ENCODE data around the gene IFIT3. TPM values are rescaled to one million over a fixed set of nuclear protein-coding genes. Genes with fewer than 3 reads are reported as not detected.

Gene IFIT3
- total and polyA plus RNA-seq, 7 experiments from 2014 or later: 1.8 to 22.3 (median 4.1) TPM

DNA sequence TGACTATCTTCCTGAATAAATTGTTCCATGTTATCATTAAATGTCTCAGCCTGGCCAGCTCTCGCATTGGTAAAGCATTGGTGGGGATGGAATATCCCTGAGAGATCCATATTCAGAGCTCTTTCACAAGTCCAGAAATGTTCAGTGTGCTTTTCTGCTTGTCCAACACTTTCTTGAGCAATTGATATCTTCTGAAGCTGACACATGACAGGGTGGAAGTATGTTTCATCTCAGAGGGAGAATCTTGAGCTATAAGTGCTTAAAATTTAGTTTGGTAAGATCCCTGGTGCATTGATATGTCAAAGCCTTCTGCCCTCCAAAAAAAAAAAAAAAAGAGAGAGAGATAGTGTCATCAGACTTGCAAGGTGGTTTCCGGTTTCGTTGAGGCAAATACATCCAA, 7.4 kb downstream of the IFIT3 start:
- peak overlapping the region in 7 of 9 donors; percentile 6 to 95 (median 76) for H3K27ac Mint-ChIP-seq
- ChIA-PET POLR2A (interaction anchor here (0.6 kb wide), 1 partner anchor 34 kb away, joined by 3 read pairs; no protein-coding TSS in a partner anchor), CTCF (no interaction called here)
- intact Hi-C loops (cut with micrococcal nuclease): no loop called here
- H3K4me3 Mint-ChIP-seq: peak overlapping the region in 7 of 10 donors; percentile 23 to 78 (median 48)
- Histone ChIP-seq H3K9me3 (ENCODE audit: control insufficient read depth in 2 of 3, low read length in 3 of 3) (no peaks in the 10 kb centered on the region), H3K27ac (ENCODE audit: low read depth, low read length) (no peak overlapping the region), H3K4me1 (ENCODE audit: control insufficient read depth in 2 of 2, insufficient read depth in 2 of 2, low read length in 2 of 2) (peaks cover 28 to 52% of the 10 kb centered on the region in 2 donors), H3K4me3 (ENCODE audit: low read length) (no peak overlapping the region), H3K36me3 (ENCODE audit: control insufficient read depth in 2 of 3, insufficient read depth in 3 of 3, low read length in 3 of 3) (peaks cover 0 to 7% (median 5%) of the 10 kb centered on the region in 3 experiments), H3K27me3 (ENCODE audit: control insufficient read depth in 2 of 2, insufficient read depth in 2 of 2, low read length in 2 of 2) (no peaks in the 10 kb centered on the region)
- ATAC-seq (no peak), DNase-seq (no peak)
- H3K9me3 Mint-ChIP-seq: peaks cover 0 to 2% (median 0%) of the 10 kb centered on the region in 11 donors
- H3K36me3 Mint-ChIP-seq: peaks cover 14 to 51% (median 21%) of the 10 kb centered on the region in 5 donors
- H3K4me1 Mint-ChIP-seq: peaks cover 17 to 71% (median 66%) of the 10 kb centered on the region in 7 donors
- H3K27me3 Mint-ChIP-seq: peaks cover 0 to 38% (median 0%) of the 10 kb centered on the region in 5 donors

DNA sequence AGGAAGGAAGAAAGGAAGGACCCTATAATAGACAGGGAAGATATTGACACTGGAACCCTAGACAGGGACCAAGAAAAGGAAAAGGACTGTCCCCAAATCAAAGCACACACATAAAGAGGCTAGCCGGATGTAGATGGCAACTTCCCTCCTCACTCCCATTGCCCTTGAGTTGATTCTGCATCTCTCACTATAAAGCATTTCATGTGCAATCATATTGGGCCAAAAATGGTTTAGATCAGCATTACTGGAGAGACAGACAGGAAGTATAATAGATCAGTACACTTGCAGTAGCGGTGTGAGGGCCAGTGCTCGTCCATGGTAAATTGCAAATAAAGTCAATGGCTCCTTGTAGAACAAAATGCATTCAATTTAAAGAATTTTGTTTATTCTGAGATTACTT, 8.4 kb downstream of the IFIT3 start:
- H3K36me3 ChIP-seq (ENCODE audit: control insufficient read depth in 2 of 3, insufficient read depth in 3 of 3, low read length in 3 of 3): peaks cover 0 to 7% (median 5%) of the 10 kb centered on the region in 3 experiments
- peaks cover 28 to 44% of the 10 kb centered on the region in 2 donors for H3K4me1 ChIP-seq (ENCODE audit: control insufficient read depth in 2 of 2, insufficient read depth in 2 of 2, low read length in 2 of 2)
- no peak overlapping the region for H3K27ac ChIP-seq (ENCODE audit: low read depth, low read length)
- ChIA-PET CTCF (no interaction called here), POLR2A (no interaction called here)
- Mint-ChIP-seq H3K27me3 (peaks cover 0 to 38% (median 0%) of the 10 kb centered on the region in 5 donors), H3K4me3 (peak overlapping the region in 2 of 10 donors; percentile 23 to 34), H3K27ac (no peak overlapping the region), H3K9me3 (peaks cover 0 to 2% (median 0%) of the 10 kb centered on the region in 11 donors), H3K4me1 (peaks cover 17 to 61% (median 58%) of the 10 kb centered on the region in 7 donors), H3K36me3 (peaks cover 14 to 54% (median 26%) of the 10 kb centered on the region in 5 donors)
- intact Hi-C loops (cut with micrococcal nuclease): no loop called here
- ATAC-seq (no peak), DNase-seq (no peak)
- no peaks in the 10 kb centered on the region for H3K9me3 ChIP-seq (ENCODE audit: control insufficient read depth in 2 of 3, low read length in 3 of 3)
- H3K4me3 ChIP-seq (ENCODE audit: low read length): no peak overlapping the region
- no peaks in the 10 kb centered on the region for H3K27me3 ChIP-seq (ENCODE audit: control insufficient read depth in 2 of 2, insufficient read depth in 2 of 2, low read length in 2 of 2)

DNA sequence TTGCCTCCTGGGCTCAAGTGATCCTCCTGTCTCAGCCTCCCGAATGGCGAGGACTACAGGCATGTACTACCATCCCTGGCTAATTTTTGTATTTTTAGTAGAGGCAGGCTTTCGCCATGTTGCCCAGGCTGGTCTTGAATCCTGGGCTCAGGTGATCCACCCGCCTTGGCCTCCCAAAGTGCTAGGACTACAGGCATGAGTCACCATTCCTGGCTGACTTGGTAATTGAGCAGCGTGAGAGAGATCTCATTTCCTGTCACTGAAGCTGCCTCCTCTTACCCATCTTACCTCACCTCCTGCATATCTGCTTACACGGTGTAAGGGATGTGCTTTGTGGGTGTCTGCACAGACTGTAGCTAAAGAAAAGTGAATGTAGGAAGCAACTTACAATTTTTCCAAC, 9.7 kb downstream of the IFIT3 start:
- Mint-ChIP-seq H3K36me3 (peaks cover 14 to 56% (median 26%) of the 10 kb centered on the region in 5 donors), H3K9me3 (peaks cover 0 to 2% (median 0%) of the 10 kb centered on the region in 11 donors), H3K4me3 (peak overlapping the region in 1 of 10 donors; percentile 14), H3K27ac (peak overlapping the region in 3 of 9 donors; percentile 29 to 62 (median 31)), H3K4me1 (peaks cover 14 to 50% (median 47%) of the 10 kb centered on the region in 7 donors), H3K27me3 (peaks cover 0 to 43% (median 0%) of the 10 kb centered on the region in 5 donors)
- peak in 4 of 9 donors; percentile 4 to 47 (median 30) for DNase-seq
- no peaks in the 10 kb centered on the region for H3K27me3 ChIP-seq (ENCODE audit: control insufficient read depth in 2 of 2, insufficient read depth in 2 of 2, low read length in 2 of 2)
- peaks cover 27 to 38% of the 10 kb centered on the region in 2 donors for H3K4me1 ChIP-seq (ENCODE audit: control insufficient read depth in 2 of 2, insufficient read depth in 2 of 2, low read length in 2 of 2)
- ChIA-PET POLR2A (interaction anchor here (1.2 kb wide), 1 partner anchor 75 kb away, joined by 4 read pairs; no protein-coding TSS in a partner anchor), CTCF (interaction anchor here (2.1 kb wide), 1 partner anchor 31 kb away, joined by 8 read pairs; no protein-coding TSS in a partner anchor)
- no peak overlapping the region for H3K4me3 ChIP-seq (ENCODE audit: low read length)
- intact Hi-C loops (cut with micrococcal nuclease): no loop called here
- no peak overlapping the region for H3K27ac ChIP-seq (ENCODE audit: low read depth, low read length)
- peaks cover 0 to 7% (median 5%) of the 10 kb centered on the region in 3 experiments for H3K36me3 ChIP-seq (ENCODE audit: control insufficient read depth in 2 of 3, insufficient read depth in 3 of 3, low read length in 3 of 3)
- H3K9me3 ChIP-seq (ENCODE audit: control insufficient read depth in 2 of 3, low read length in 3 of 3): no peaks in the 10 kb centered on the region
- no peak for ATAC-seq

DNA sequence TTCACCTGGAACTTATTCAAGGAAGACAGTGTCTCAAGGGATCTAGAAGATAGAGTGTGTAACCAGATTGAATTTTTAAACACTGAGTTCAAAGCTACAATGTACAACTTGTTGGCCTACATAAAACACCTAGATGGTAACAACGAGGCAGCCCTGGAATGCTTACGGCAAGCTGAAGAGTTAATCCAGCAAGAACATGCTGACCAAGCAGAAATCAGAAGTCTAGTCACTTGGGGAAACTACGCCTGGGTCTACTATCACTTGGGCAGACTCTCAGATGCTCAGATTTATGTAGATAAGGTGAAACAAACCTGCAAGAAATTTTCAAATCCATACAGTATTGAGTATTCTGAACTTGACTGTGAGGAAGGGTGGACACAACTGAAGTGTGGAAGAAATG, 10.9 kb downstream of the IFIT3 start:
- DNase-seq: no peak
- Mint-ChIP-seq H3K9me3 (peaks cover 0 to 2% (median 0%) of the 10 kb centered on the region in 11 donors), H3K27ac (no peak overlapping the region), H3K36me3 (peaks cover 14 to 55% (median 26%) of the 10 kb centered on the region in 5 donors), H3K27me3 (peaks cover 0 to 53% (median 0%) of the 10 kb centered on the region in 5 donors), H3K4me1 (peaks cover 3 to 38% (median 34%) of the 10 kb centered on the region in 7 donors), H3K4me3 (no peak overlapping the region)
- H3K27ac ChIP-seq (ENCODE audit: low read depth, low read length): no peak overlapping the region
- H3K4me3 ChIP-seq (ENCODE audit: low read length): no peak overlapping the region
- no peaks in the 10 kb centered on the region for H3K27me3 ChIP-seq (ENCODE audit: control insufficient read depth in 2 of 2, insufficient read depth in 2 of 2, low read length in 2 of 2)
- peaks cover 15 to 27% of the 10 kb centered on the region in 2 donors for H3K4me1 ChIP-seq (ENCODE audit: control insufficient read depth in 2 of 2, insufficient read depth in 2 of 2, low read length in 2 of 2)
- ChIA-PET CTCF (interaction anchor here (2.1 kb wide), 1 partner anchor 30 kb away, joined by 8 read pairs; no protein-coding TSS in a partner anchor), POLR2A (no interaction called here)
- ATAC-seq: no peak
- intact Hi-C loops (cut with micrococcal nuclease): no loop called here
- H3K36me3 ChIP-seq (ENCODE audit: control insufficient read depth in 2 of 3, insufficient read depth in 3 of 3, low read length in 3 of 3): peaks cover 0 to 7% (median 5%) of the 10 kb centered on the region in 3 experiments
- no peaks in the 10 kb centered on the region for H3K9me3 ChIP-seq (ENCODE audit: control insufficient read depth in 2 of 3, low read length in 3 of 3)

DNA sequence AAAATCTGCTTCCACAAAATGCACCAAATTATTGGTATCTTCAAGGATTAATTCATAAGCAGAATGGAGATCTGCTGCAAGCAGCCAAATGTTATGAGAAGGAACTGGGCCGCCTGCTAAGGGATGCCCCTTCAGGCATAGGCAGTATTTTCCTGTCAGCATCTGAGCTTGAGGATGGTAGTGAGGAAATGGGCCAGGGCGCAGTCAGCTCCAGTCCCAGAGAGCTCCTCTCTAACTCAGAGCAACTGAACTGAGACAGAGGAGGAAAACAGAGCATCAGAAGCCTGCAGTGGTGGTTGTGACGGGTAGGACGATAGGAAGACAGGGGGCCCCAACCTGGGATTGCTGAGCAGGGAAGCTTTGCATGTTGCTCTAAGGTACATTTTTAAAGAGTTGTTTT, 12.1 kb downstream of the IFIT3 start:
- Mint-ChIP-seq H3K27me3 (peaks cover 0 to 52% (median 0%) of the 10 kb centered on the region in 5 donors), H3K4me3 (no peak overlapping the region), H3K36me3 (peaks cover 14 to 51% (median 26%) of the 10 kb centered on the region in 5 donors), H3K9me3 (peaks cover 0 to 2% (median 0%) of the 10 kb centered on the region in 11 donors), H3K4me1 (peaks cover 0 to 30% (median 24%) of the 10 kb centered on the region in 7 donors), H3K27ac (no peak overlapping the region)
- Histone ChIP-seq H3K27ac (ENCODE audit: low read depth, low read length) (no peak overlapping the region), H3K4me1 (ENCODE audit: control insufficient read depth in 2 of 2, insufficient read depth in 2 of 2, low read length in 2 of 2) (peaks cover 4 to 20% of the 10 kb centered on the region in 2 donors), H3K4me3 (ENCODE audit: low read length) (no peak overlapping the region), H3K36me3 (ENCODE audit: control insufficient read depth in 2 of 3, insufficient read depth in 3 of 3, low read length in 3 of 3) (peaks cover 0 to 7% (median 5%) of the 10 kb centered on the region in 3 experiments), H3K27me3 (ENCODE audit: control insufficient read depth in 2 of 2, insufficient read depth in 2 of 2, low read length in 2 of 2) (no peaks in the 10 kb centered on the region), H3K9me3 (ENCODE audit: control insufficient read depth in 2 of 3, low read length in 3 of 3) (no peaks in the 10 kb centered on the region)
- ATAC-seq (no peak), DNase-seq (no peak)
- intact Hi-C loops (cut with micrococcal nuclease): no loop called here
- ChIA-PET CTCF (no interaction called here), POLR2A (no interaction called here)

DNA sequence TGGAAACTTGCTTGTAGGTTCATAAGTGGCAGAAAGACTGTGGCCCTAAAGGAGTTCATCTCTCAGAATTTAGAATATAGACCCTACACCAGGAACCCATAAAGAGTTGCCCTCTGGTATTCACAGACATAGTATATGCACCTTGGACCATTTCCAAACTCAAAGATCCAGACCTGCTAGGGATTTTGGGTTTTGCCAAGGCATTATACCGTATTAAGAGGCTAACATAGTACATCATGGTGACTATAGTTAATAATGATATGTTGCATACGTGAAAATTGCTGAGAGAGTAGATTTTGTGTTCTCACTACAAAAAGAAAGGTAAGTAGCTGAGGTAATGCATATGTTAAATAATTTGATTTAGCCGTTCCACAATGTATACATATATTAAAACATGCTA, 13.9 kb downstream of the IFIT3 start:
- POLR2A ChIA-PET: no interaction called here
- Histone ChIP-seq H3K9me3 (ENCODE audit: control insufficient read depth in 2 of 3, low read length in 3 of 3) (no peaks in the 10 kb centered on the region), H3K27ac (ENCODE audit: low read depth, low read length) (no peak overlapping the region), H3K36me3 (ENCODE audit: control insufficient read depth in 2 of 3, insufficient read depth in 3 of 3, low read length in 3 of 3) (peaks cover 0 to 7% (median 5%) of the 10 kb centered on the region in 3 experiments), H3K4me3 (ENCODE audit: low read length) (no peak overlapping the region), H3K27me3 (ENCODE audit: control insufficient read depth in 2 of 2, insufficient read depth in 2 of 2, low read length in 2 of 2) (no peaks in the 10 kb centered on the region), H3K4me1 (ENCODE audit: control insufficient read depth in 2 of 2, insufficient read depth in 2 of 2, low read length in 2 of 2) (peaks cover 0 to 10% of the 10 kb centered on the region in 2 donors)
- H3K27me3 Mint-ChIP-seq: peaks cover 0 to 47% (median 0%) of the 10 kb centered on the region in 5 donors
- peaks cover 14 to 41% (median 26%) of the 10 kb centered on the region in 5 donors for H3K36me3 Mint-ChIP-seq
- intact Hi-C loops (cut with micrococcal nuclease): no loop called here
- no peak for DNase-seq
- H3K27ac Mint-ChIP-seq: no peak overlapping the region
- H3K9me3 Mint-ChIP-seq: peaks cover 0 to 2% (median 0%) of the 10 kb centered on the region in 11 donors
- peaks cover 0 to 15% (median 12%) of the 10 kb centered on the region in 7 donors for H3K4me1 Mint-ChIP-seq
- no peak overlapping the region for H3K4me3 Mint-ChIP-seq
- no peak for ATAC-seq
- CTCF ChIA-PET: no interaction called here
